HG03378 (cell line): ENCODE data around the gene HTR2C.
A peak's percentile ranks its signal among the peaks of the same experiment; 100 is the strongest.
"Not testable (repeated sequence)": the region's sequence is repeated elsewhere in the genome, so short reads cannot be mapped to it uniquely, and the experiment has no call there.

Experiments
- ATAC-seq: cut with Tn5 transposase; IDR thresholded peaks from one replicate; pipeline ENCODE4 v1.9.1; 2021; ENCODE audit warnings: mild to moderate bottlenecking, moderate library complexity; ENCODE audit not compliant: unreplicated experiment

Gene HTR2C

GRCh38 chrX:114583646-114584374, at the start of gene HTR2C:
TSS of gene HTR2C (plus strand) at chrX:114584086. CDS start at chrX:114726937, 142,851 bp downstream.
- ATAC-seq = no peak

GRCh38 chrX:114580336-114580735, 3.5 kb upstream of the HTR2C start:
- no peak for ATAC-seq

- ATAC-seq = no peak
Observed at GRCh38 chrX:114581528-114582263, 2.2 kb upstream of the HTR2C start.

- no peak for ATAC-seq
Observed at GRCh38 chrX:114582264-114582632, 1.6 kb upstream of the HTR2C start.

- no peak for ATAC-seq
Observed at GRCh38 chrX:114582698-114583395, 1.0 kb upstream of the HTR2C start.

- no peak for ATAC-seq
Observed at GRCh38 chrX:114584375-114584943, 573 bp downstream of the HTR2C start.

GRCh38 chrX:114584983-114585842, 1.3 kb downstream of the HTR2C start:
- no peak for ATAC-seq

- no peak for ATAC-seq
Observed at GRCh38 chrX:114591121-114591520, 7.2 kb downstream of the HTR2C start.

- no peak for ATAC-seq
Observed at GRCh38 chrX:114599305-114599704, 15.4 kb downstream of the HTR2C start.

GRCh38 chrX:114599911-114600310, 16.0 kb downstream of the HTR2C start:
- ATAC-seq = no peak

- ATAC-seq = not testable (repeated sequence)
Observed at GRCh38 chrX:114606619-114607018, 22.7 kb downstream of the HTR2C start.

GRCh38 chrX:114611018-114611619, 27.2 kb downstream of the HTR2C start:
- peak; percentile 92 for ATAC-seq

- no peak for ATAC-seq
Observed at GRCh38 chrX:114615765-114616164, 31.9 kb downstream of the HTR2C start.

GRCh38 chrX:114619874-114620273, 36.0 kb downstream of the HTR2C start:
- peak; percentile 59 for ATAC-seq

GRCh38 chrX:114626323-114626722, 42.4 kb downstream of the HTR2C start:
- no peak for ATAC-seq

- ATAC-seq = no peak
Observed at GRCh38 chrX:114635986-114636385, 52.1 kb downstream of the HTR2C start.

- ATAC-seq = no peak
Observed at GRCh38 chrX:114650351-114650750, 66.5 kb downstream of the HTR2C start.

GRCh38 chrX:114675365-114675764, 91.5 kb downstream of the HTR2C start:
- ATAC-seq = no peak

GRCh38 chrX:114700533-114700932, 116.6 kb downstream of the HTR2C start:
- not testable (repeated sequence) for ATAC-seq

- no peak for ATAC-seq
Observed at GRCh38 chrX:114709406-114709805, 125.5 kb downstream of the HTR2C start.
